ENCODE measurements around the gene MAP7. TPM values are rescaled to one million over a fixed set of nuclear protein-coding genes. Genes with fewer than 3 reads are reported as not detected.
A peak's percentile ranks its signal among the peaks of the same experiment; 100 is the strongest.

The MAP7 gene
- total and polyA plus RNA-seq, 2 experiments from 2014 or later: 4.1 to 13.8 TPM

DNA sequence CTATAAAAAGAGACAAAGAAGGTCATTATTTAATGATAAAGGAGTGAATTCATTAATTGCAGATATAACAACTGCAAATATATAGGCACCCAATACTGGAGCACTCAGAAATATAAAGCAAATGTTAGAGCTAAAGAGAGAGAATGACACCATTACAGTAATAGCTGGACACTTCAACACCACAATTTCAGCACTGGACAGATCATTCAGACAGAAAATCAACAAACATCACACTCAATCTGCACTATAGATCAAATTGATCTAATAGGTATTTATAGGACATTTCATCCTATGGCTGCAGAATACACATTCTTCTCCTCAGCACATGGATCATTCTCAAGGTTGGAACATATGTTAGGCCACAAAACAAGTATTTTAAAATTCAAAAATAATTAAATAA is 72.7 kb downstream of the MAP7 start:
- no peak for TF ChIP-seq CTCF (IDR thresholded peaks at IDR 0.05; ENCODE audit: low read depth, low read length)
- Histone ChIP-seq H3K9me3 (ENCODE audit: low read depth) (no peaks in the 10 kb centered on the region), H3K27me3 (no peaks in the 10 kb centered on the region), H3K36me3 (no peaks in the 10 kb centered on the region), H3K4me3 (no peak overlapping the region), H3K27ac (no peak overlapping the region), H3K4me1 (ENCODE audit: low read depth) (no peaks in the 10 kb centered on the region)
- peak in 1 of 2 donors; percentile 13 for DNase-seq (ENCODE audit: low read depth in 1 of 2, low spot score in 1 of 2)

- no peak for TF ChIP-seq CTCF (IDR thresholded peaks at IDR 0.05; ENCODE audit: low read depth, low read length)
- no peaks in the 10 kb centered on the region for H3K36me3 ChIP-seq
- no peak overlapping the region for H3K27ac ChIP-seq
- no peak overlapping the region for H3K4me3 ChIP-seq
- no peak for DNase-seq (ENCODE audit: low read depth in 1 of 2, low spot score in 1 of 2)
- H3K27me3 ChIP-seq: no peaks in the 10 kb centered on the region
- no peaks in the 10 kb centered on the region for H3K9me3 ChIP-seq (ENCODE audit: low read depth)
- no peaks in the 10 kb centered on the region for H3K4me1 ChIP-seq (ENCODE audit: low read depth)
Measured at GRCh38 chr6:136475686-136476085, 74.5 kb downstream of the MAP7 start.

DNA sequence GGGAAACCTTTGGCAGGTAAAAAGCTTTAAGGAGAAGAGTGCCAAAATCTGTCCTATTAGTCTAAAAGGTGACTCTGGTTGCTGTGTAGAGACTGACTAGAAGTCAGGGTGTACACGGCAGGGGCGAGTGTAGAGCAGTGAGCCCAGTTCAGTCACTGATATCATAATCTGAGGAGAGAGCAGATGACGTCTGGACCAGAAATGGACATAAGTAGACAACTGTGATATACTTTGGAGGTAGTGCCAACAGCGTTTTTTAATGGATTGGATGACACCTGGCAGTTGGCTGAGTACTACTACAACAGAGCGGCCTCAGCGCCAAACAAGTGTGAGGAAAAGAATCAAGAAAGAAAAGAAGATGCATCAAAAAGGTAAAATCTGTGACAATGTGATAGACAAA is 76.0 kb downstream of the MAP7 start:
- no peak for DNase-seq (ENCODE audit: low read depth in 1 of 2, low spot score in 1 of 2)
- Histone ChIP-seq H3K27me3 (no peaks in the 10 kb centered on the region), H3K27ac (no peak overlapping the region), H3K9me3 (ENCODE audit: low read depth) (no peaks in the 10 kb centered on the region), H3K4me3 (no peak overlapping the region), H3K4me1 (ENCODE audit: low read depth) (no peaks in the 10 kb centered on the region), H3K36me3 (no peaks in the 10 kb centered on the region)
- no peak for TF ChIP-seq CTCF (IDR thresholded peaks at IDR 0.05; ENCODE audit: low read depth, low read length)

DNA sequence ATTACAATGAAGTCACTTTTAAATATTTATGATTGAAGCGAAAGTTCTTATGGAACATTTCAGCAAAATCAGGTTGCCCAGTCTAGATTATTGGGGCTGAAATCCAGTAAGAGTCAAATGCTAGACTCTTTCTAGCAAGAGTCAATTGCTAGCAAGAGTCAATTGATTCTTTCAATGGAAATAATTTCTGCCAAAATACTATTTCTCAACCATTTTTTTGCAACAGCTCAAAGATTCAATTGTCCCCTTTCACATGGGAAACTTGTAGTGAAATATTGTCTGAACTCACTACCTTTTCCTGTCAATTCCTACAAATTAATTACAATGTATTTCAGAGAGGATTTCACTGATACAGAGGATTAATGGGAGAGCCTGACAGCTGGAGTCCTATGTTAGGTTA is 78.3 kb downstream of the MAP7 start:
- no peak overlapping the region for H3K27ac ChIP-seq
- peaks cover 2% of the 10 kb centered on the region for H3K4me1 ChIP-seq (ENCODE audit: low read depth)
- no peaks in the 10 kb centered on the region for H3K27me3 ChIP-seq
- no peaks in the 10 kb centered on the region for H3K9me3 ChIP-seq (ENCODE audit: low read depth)
- no peak overlapping the region for H3K4me3 ChIP-seq
- H3K36me3 ChIP-seq: no peaks in the 10 kb centered on the region
- no peak for DNase-seq (ENCODE audit: low read depth in 1 of 2, low spot score in 1 of 2)
- no peak for TF ChIP-seq CTCF (IDR thresholded peaks at IDR 0.05; ENCODE audit: low read depth, low read length)

GRCh38 chr6:136471372-136471771 is 78.8 kb downstream of the MAP7 start:
- H3K4me1 ChIP-seq (ENCODE audit: low read depth): peaks cover 6% of the 10 kb centered on the region
- no peak overlapping the region for H3K4me3 ChIP-seq
- TF ChIP-seq CTCF (IDR thresholded peaks at IDR 0.05; ENCODE audit: low read depth, low read length): no peak
- peak; percentile 14 to 25 for DNase-seq (ENCODE audit: low read depth in 1 of 2, low spot score in 1 of 2)
- no peak overlapping the region for H3K27ac ChIP-seq
- H3K36me3 ChIP-seq: no peaks in the 10 kb centered on the region
- H3K27me3 ChIP-seq: no peaks in the 10 kb centered on the region
- H3K9me3 ChIP-seq (ENCODE audit: low read depth): no peaks in the 10 kb centered on the region

- H3K27ac ChIP-seq: no peak overlapping the region
Measured at GRCh38 chr6:136470044-136470443, 80.2 kb downstream of the MAP7 start.

More at GRCh38 chr6:136470044-136470443, 80.2 kb downstream of the MAP7 start:
- Histone ChIP-seq H3K4me1 (ENCODE audit: low read depth) (peaks cover 6% of the 10 kb centered on the region), H3K36me3 (no peaks in the 10 kb centered on the region), H3K27me3 (no peaks in the 10 kb centered on the region), H3K9me3 (ENCODE audit: low read depth) (no peaks in the 10 kb centered on the region), H3K4me3 (no peak overlapping the region)
- TF ChIP-seq CTCF (IDR thresholded peaks at IDR 0.05; ENCODE audit: low read depth, low read length): no peak
- DNase-seq (ENCODE audit: low read depth in 1 of 2, low spot score in 1 of 2): no peak
